CD4-positive, alpha-beta T cell (primary cell): Measurements from ENCODE around the gene STYXL2. TPM values are rescaled to one million over a fixed set of nuclear protein-coding genes. Genes with fewer than 3 reads are reported as not detected.

ENCODE experiments used
- ATAC-seq: fragments of 200-7000 bp; cut with Tn5 transposase; one replicate; pipeline ENCODE4 v1.10.0; 2022; ENCODE audit warnings: mild to moderate bottlenecking; ENCODE audit not compliant: poor library complexity
- CTCF ChIA-PET: fragments of 350-600 bp; sonication (Branson Sonifier 250); formaldehyde crosslinking; loops from one replicate; lab custom pipeline; 2021; ENCODE audit warnings: antibody characterized with exemption, inconsistent platforms; lab: Charles Lee
- POLR2A ChIA-PET: fragments of 350-600 bp; sonication (Branson Sonifier 250); formaldehyde crosslinking; loops from one replicate; lab custom pipeline; 2021; ENCODE audit warnings: antibody characterized with exemption, inconsistent platforms; lab: Charles Lee
- DNase-seq, 14 experiments: peaks; one replicate each; pipeline ENCODE4 v3.0.0-alpha.2; 2013 to 2020; ENCODE audit warnings: mixed read lengths in 2 of 14
- H3K27ac ChIP-seq, 2 donors: one replicate each; pipeline versions ENCODE4 v1.5.1 to v1.7.0; 2013; ENCODE audit warnings: low read length in 2 of 2, low read depth in 1 of 2, mild to moderate bottlenecking in 1 of 2
- H3K27me3 ChIP-seq, 2 experiments: 1 replicate in 1 of 2; 2 replicates in 1 of 2; pipeline versions ENCODE4 v1.6.1 to v1.7.0; 2013; ENCODE audit warnings: low read length in 2 of 2, control low read depth in 1 of 2, mild to moderate bottlenecking in 1 of 2, moderate library complexity in 1 of 2; ENCODE audit not compliant: insufficient read depth in 2 of 2, control insufficient read depth in 1 of 2
- H3K36me3 ChIP-seq: one replicate; pipeline ENCODE4 v1.6.1; 2013; ENCODE audit warnings: low read length, control low read depth; ENCODE audit not compliant: insufficient read depth
- H3K4me1 ChIP-seq: one replicate; pipeline ENCODE4 v1.6.1; 2013; ENCODE audit warnings: low read length, control low read depth; ENCODE audit not compliant: insufficient read depth
- H3K4me3 ChIP-seq: one replicate; pipeline ENCODE4 v1.5.1; 2013; ENCODE audit warnings: mild to moderate bottlenecking, low read length, moderate library complexity
- H3K9me3 ChIP-seq, 2 experiments: 1 replicate in 1 of 2; 2 replicates in 1 of 2; pipeline versions ENCODE4 v1.6.1 to v1.7.0; 2013; ENCODE audit warnings: low read length in 2 of 2, mild to moderate bottlenecking in 2 of 2, control low read depth in 1 of 2, moderate library complexity in 1 of 2; ENCODE audit not compliant: control insufficient read depth in 1 of 2, insufficient read depth in 1 of 2
- H3K27ac Mint-ChIP-seq: one replicate; pipeline ENCODE4 v1.8.0; 2020; ENCODE audit warnings: mixed read lengths
- H3K27me3 Mint-ChIP-seq: one replicate; pipeline ENCODE4 v1.8.0; 2021; ENCODE audit warnings: mixed read lengths
- H3K36me3 Mint-ChIP-seq: one replicate; pipeline ENCODE4 v1.8.0; 2021; ENCODE audit warnings: low read depth, mixed read lengths
- H3K4me1 Mint-ChIP-seq: one replicate; pipeline ENCODE4 v1.8.0; 2021; ENCODE audit warnings: low read depth, mixed read lengths
- H3K4me3 Mint-ChIP-seq: one replicate; pipeline ENCODE4 v1.8.0; 2020; ENCODE audit warnings: mild to moderate bottlenecking, mixed read lengths
- H3K9me3 Mint-ChIP-seq: one replicate; pipeline ENCODE4 v1.8.0; 2020; ENCODE audit warnings: mixed read lengths
- intact Hi-C, 2 experiments: fragments of 100-400 bp; cut with DNase I in 1 of 2; cut with micrococcal nuclease in 1 of 2; formaldehyde crosslinking; loops; one replicate each; pipeline versions ENCODE4 v1.15.1 to v1.9.0; 2023 to 2025; cut with DNase I, micrococcal nuclease
- total RNA-seq, 174 experiments: library from RNA in 2 of 174; stranded (reverse) in 2 of 174; gene quantifications; one replicate each; pipeline ENCODE4 v1.2.3 and lab custom pipeline; 2021 to 2026
- TF ChIP-seq, protein P1 (sequence below): fragments of 200-600 bp; IDR thresholded peaks from one replicate; pipeline ENCODE4 v1.8.0; 2022; ENCODE audit warnings: antibody characterized with exemption, mild to moderate bottlenecking

STYXL2 gene
- total RNA-seq, 2 experiments from 2014 or later: not detected

DNA sequence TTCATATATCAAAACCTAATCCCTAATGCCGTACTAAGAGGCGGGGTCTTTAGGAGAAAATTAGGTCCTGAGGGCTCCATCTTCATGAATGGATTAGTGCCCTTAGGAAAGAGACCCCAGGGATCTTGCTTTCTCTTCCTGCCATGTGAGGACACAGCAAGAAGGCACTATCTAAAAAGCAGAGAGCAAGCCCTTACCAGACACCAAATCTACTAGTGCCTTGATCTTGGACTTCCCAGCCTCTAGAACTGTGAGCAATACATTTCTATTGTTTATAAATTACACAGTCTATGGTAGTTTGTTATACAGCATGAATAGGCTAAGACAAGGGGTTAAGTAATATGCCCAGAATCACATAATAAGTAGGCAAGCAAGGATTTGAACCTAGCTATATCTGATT is 42.9 kb downstream of the STYXL2 start:
- POLR2A ChIA-PET: no interaction called here

DNA sequence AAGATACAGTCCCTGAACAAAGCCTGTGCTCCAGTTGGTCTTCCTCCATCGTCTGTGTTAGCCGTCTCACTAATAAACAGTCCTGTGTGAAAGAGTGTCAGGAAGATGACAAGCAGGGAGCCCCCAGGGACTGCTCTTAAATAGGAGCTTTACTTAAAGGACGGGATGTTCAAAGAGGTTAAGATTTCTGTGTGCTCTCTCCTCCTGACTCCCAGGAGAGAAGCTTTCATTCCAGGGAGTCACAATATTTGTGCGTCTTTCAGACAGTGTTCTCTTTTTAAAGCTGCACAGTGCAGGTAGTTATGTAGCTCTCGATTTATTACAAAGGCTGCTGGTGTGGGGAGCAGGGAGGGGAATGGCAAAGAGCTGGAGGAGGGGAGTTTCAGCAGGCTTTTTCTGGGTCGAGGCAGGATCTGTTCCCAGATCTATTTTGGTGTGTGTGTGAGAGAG is 43.5 kb downstream of the STYXL2 start:
- Histone ChIP-seq H3K27me3 (peaks cover 0 to 7% of the 10 kb centered on the region in 2 experiments), H3K27ac (no peak overlapping the region), H3K9me3 (no peaks in the 10 kb centered on the region), H3K4me3 (no peak overlapping the region), H3K4me1 (no peaks in the 10 kb centered on the region), H3K36me3 (no peaks in the 10 kb centered on the region)
- intact Hi-C loops: no loop called here
- DNase-seq (no peak), ATAC-seq (no peak)
- POLR2A ChIA-PET: no interaction called here
- TF ChIP-seq, protein P1, sequence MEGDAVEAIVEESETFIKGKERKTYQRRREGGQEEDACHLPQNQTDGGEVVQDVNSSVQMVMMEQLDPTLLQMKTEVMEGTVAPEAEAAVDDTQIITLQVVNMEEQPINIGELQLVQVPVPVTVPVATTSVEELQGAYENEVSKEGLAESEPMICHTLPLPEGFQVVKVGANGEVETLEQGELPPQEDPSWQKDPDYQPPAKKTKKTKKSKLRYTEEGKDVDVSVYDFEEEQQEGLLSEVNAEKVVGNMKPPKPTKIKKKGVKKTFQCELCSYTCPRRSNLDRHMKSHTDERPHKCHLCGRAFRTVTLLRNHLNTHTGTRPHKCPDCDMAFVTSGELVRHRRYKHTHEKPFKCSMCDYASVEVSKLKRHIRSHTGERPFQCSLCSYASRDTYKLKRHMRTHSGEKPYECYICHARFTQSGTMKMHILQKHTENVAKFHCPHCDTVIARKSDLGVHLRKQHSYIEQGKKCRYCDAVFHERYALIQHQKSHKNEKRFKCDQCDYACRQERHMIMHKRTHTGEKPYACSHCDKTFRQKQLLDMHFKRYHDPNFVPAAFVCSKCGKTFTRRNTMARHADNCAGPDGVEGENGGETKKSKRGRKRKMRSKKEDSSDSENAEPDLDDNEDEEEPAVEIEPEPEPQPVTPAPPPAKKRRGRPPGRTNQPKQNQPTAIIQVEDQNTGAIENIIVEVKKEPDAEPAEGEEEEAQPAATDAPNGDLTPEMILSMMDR: no peak
- no peak overlapping the region for H3K27ac Mint-ChIP-seq
- H3K9me3 Mint-ChIP-seq: peaks cover under 1% of the 10 kb centered on the region
- no peaks in the 10 kb centered on the region for H3K4me1 Mint-ChIP-seq
- no peaks in the 10 kb centered on the region for H3K36me3 Mint-ChIP-seq
- H3K4me3 Mint-ChIP-seq: no peak overlapping the region
- H3K27me3 Mint-ChIP-seq: peaks cover 4% of the 10 kb centered on the region
- CTCF ChIA-PET: interaction anchor here (1.0 kb wide), 1 partner anchor 12 kb away, joined by 3 read pairs; no protein-coding TSS in a partner anchor

More for the DNA sequence above, 42.9 kb downstream of the STYXL2 start:
- H3K36me3 ChIP-seq: no peaks in the 10 kb centered on the region
- CTCF ChIA-PET: interaction anchor here (1.0 kb wide), 1 partner anchor 12 kb away, joined by 3 read pairs; no protein-coding TSS in a partner anchor
- Mint-ChIP-seq H3K9me3 (no peaks in the 10 kb centered on the region), H3K27ac (no peak overlapping the region), H3K27me3 (peaks cover 4% of the 10 kb centered on the region), H3K4me1 (no peaks in the 10 kb centered on the region), H3K36me3 (no peaks in the 10 kb centered on the region), H3K4me3 (no peak overlapping the region)
- ATAC-seq: no peak
- intact Hi-C loops: no loop called here
- no peak overlapping the region for H3K4me3 ChIP-seq
- H3K9me3 ChIP-seq: no peaks in the 10 kb centered on the region
- no peaks in the 10 kb centered on the region for H3K4me1 ChIP-seq
- TF ChIP-seq, protein P1: no peak
- H3K27me3 ChIP-seq: peaks cover 0 to 8% of the 10 kb centered on the region in 2 experiments
- H3K27ac ChIP-seq: no peak overlapping the region
- DNase-seq: no peak

DNA sequence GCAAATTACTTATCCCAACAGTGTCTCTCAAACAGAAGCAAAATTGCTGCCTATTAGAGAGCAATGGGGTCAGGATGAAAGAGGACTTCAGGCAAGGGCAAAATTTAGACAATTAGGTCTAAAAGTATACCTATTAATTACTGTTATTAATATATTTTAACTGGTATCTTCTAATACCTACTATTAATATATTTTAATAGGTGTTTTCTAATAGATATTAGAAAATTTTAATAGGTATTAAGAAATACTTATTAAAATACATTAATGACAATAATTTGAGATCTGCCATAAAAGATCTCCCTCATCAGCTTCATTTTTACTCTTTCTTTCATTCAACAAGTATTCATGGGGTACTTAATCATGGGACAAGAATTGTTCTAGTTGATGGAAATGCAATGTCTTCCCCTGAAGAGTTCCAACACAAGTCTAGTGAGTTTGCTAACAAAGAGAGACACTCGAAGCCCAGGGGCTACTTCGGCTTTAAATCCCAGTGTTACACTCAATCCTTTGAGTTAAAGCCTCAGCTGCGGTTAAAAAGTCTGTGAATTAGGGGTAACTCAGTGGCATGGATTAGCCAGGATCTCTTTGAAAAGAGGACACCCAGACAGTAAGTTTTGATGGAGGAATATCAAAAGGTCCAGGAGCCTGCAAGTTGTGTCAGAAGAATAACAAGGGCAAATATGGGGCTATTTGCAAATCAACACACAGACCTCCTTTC is 44.1 kb downstream of the STYXL2 start:
- peaks cover 0 to 4% of the 10 kb centered on the region in 2 experiments for H3K27me3 ChIP-seq
- POLR2A ChIA-PET: no interaction called here
- no peaks in the 10 kb centered on the region for H3K4me1 ChIP-seq
- ATAC-seq (no peak), DNase-seq (no peak)
- no peaks in the 10 kb centered on the region for H3K36me3 Mint-ChIP-seq
- intact Hi-C loops: no loop called here
- H3K4me3 ChIP-seq: no peak overlapping the region
- H3K9me3 Mint-ChIP-seq: peaks cover 1% of the 10 kb centered on the region
- H3K4me1 Mint-ChIP-seq: no peaks in the 10 kb centered on the region
- H3K27ac ChIP-seq: no peak overlapping the region
- H3K27ac Mint-ChIP-seq: no peak overlapping the region
- TF ChIP-seq, protein P1: no peak
- peaks cover 0 to 2% of the 10 kb centered on the region in 2 experiments for H3K9me3 ChIP-seq
- no peak overlapping the region for H3K4me3 Mint-ChIP-seq
- no peaks in the 10 kb centered on the region for H3K36me3 ChIP-seq
- peaks cover 4% of the 10 kb centered on the region for H3K27me3 Mint-ChIP-seq
- CTCF ChIA-PET: interaction anchor here (1.0 kb wide), 1 partner anchor 11 kb away, joined by 3 read pairs; no protein-coding TSS in a partner anchor
